COLO668 (cell line): ENCODE data around the gene ZNF853.
A peak's percentile ranks its signal among the peaks of the same experiment; 100 is the strongest.

Experiments
- DNase-seq: peaks from one replicate; lab custom pipeline; 2025; ENCODE audit not compliant: unreplicated experiment; lab: John Stamatoyannopoulos, UW

Gene ZNF853

DNA sequence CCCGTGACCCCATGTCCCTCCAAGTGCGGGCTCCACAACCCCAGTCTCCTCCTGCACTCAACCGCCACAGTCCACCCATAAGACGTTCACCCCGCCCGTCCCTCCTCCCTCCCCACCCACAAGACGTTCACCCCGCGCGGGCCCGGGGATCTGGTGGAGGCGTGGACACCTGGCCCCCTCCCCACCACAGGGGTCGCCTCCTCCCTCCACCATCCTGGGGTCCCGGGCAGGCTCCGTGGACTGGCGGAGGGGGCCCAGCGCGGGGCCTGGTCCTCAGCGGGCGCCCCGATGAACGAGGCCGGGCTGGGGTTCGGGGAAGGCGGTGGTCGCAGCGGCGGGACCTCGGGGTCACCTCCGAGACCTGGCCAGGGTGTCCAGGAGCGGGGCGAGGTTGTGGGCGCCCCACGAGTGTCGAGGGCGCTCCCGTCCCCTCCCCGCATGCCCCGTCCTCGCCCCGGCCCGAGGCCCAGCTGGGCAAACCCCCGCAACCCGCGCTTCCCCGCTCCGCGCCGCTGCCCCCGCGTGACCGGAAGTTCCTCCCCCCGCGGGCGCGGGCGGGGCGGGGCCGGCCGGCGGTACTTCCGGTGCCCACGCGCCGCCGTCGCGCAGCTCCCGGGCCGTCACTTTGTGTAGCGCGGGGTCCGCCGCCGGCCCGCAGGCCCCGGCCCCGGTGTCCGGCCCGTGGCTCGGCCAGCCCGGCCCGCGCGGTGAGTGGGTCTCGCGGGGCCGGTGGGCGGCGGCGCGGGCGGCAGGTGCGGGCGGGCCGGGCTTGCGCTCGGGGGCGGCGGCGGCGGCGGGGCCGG lies 21.5 kb downstream of the ZNF853 start, which contains the start of gene ZNF316:
Gene ZNF316, plus strand, starts transcription at position 578 of the 803 bp plus-strand sequence. CDS start 5,092 bp downstream, outside the sequence.
- DNase-seq = peak; percentile 85

DNA sequence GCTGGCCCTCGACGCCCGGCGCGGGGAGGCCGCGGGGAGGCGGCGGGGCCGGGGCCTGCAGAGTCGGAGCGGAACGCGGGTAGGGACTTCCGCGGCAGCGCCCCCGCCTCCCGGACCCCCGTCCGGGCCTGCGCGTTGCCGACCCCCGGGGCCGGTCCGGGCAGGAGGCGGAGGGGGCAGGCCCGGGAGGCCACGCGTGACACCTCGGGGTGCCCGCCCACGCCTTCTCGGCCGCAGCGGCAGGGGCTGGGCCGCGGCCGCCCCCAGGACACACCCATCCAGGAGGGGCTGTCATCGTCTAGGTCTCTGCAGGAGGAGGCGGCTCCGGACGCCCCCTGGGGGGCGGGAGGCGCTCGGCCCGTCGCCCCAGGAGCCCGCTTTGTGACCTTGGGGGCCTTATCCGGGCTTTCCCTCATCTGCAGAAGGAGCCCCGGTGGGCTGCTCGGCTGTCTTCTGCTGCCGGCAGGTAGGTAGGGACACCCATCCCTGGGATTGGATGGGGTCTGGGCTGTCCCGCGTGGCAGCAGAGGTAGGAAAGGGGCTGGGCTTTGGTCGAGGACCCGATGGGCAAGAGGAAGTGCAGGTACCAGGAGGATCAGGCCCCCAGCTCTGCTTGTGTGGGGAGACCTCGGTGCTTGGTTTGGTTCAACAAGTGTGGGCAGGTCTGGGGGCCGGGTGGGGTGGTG lies 22.3 kb downstream of the ZNF853 start:
- DNase-seq = peak; percentile 64

DNA sequence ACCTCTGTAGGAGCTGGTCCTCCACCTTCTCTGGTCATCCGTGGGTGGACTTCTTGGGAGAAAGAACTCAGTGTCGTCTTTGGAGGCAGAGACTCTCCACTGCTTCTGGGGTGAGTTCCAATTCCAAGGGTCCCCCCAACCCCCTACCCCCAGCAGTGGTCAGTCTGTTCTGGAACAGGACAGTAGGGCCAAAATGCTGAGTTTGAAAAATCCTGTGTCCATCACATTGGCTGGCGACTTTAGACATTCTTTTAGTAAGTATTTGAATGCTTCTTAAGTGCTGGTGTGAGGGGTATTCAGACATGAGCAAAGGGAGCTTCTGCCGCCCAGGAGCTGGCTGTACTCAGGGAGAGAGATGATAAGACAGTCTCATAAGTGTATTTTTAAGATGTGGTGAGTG lies 23.6 kb downstream of the ZNF853 start:
- no peak for DNase-seq

DNA sequence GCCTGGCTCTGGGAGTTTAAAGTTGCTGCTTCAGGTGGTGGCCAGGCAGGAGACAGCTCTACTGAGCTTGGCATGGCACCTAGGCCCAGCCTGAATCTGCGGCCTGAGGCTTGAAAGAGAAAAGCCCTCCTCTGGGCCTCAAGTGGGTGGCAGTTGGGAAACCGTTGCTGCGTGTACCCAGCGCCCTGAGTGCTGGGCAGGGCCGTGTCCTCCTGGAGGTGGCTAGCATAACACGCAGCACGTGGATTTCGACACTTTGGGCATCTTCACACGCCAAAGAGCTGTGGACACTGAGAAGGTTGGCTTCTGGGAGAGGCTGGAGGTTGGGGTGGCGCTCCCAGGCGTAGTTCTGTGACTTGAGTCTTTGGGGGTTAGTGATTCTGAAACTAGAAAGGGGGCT lies 24.2 kb downstream of the ZNF853 start:
- DNase-seq = no peak

DNA sequence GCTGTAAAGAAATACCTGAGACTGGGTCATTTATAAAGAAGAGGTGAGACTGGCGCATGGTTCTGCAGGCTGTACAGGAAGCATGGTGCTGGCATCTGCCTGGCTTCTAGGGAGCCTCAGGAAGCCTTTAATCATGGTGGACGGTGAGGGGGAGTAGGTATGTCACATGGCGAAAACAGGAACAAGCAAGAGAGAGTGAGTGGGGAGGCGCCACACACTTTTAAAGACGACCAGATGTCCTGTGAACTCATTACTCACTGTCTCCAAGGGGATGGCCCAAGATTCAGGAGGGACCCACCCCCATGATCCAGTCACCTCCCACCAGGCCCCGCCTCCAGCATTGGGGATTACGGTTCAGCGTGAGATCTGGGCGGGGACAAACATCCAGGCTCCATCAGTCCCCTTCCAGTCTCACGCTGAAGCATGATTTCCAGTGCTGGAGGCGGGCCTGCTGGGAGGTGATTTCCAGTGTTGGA lies 24.9 kb downstream of the ZNF853 start:
- no peak for DNase-seq

GRCh38 chr7:6641305-6642035 lies 26.1 kb downstream of the ZNF853 start:
- DNase-seq = no peak

GRCh38 chr7:6642239-6642839 lies 26.9 kb downstream of the ZNF853 start:
- no peak for DNase-seq

- DNase-seq = no peak
These were observed 27.6 kb downstream of the ZNF853 start for GRCh38 chr7:6642861-6643640.

GRCh38 chr7:6643915-6644625 lies 28.7 kb downstream of the ZNF853 start:
- DNase-seq = no peak

DNA sequence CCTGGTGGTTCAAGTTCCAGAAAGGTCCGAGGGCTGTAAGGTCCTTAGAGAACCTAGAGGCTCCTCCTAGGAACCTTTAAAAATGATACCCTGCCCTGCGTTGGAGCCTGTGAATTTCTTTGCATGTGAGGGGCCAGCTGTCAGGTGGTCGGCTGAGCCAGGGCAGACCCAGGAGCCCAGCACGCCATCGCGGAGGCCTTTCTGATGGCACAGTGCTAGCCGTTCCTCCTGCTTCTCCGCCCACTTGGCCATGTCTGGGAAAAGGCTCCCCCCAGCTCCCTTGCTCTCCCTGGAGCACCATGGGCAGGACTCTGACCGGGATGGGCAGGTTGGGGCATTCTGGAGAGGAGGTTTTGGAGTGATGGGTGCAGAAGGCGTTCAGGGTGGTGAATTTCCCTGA lies 29.3 kb downstream of the ZNF853 start:
- DNase-seq = no peak

- DNase-seq = no peak
These were observed 31.1 kb downstream of the ZNF853 start for GRCh38 chr7:6646465-6646864.

DNA sequence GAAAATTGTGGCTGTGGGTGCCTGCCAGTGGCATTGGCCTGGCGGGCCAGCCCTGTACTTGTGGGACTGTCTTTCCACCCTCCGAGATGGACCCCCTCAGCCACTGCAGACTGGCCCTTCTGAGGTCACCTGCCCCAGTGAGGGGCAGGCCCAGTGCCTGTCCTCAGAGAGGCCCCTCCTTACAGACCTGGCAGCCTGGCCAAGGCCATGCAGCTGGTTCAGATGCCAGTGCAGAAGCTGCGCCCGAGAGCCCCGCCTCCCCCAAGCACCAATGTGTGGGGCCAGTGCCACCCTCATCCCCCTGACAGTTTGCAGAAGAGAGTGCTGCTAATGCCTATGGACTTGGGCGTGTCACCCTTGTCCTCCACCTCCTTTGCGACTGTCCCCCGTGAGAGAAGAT lies 31.7 kb downstream of the ZNF853 start:
- DNase-seq = no peak

GRCh38 chr7:6647541-6647940 lies 32.1 kb downstream of the ZNF853 start:
- DNase-seq = no peak

- DNase-seq = no peak
These were observed 32.8 kb downstream of the ZNF853 start for GRCh38 chr7:6648066-6648814.

DNA sequence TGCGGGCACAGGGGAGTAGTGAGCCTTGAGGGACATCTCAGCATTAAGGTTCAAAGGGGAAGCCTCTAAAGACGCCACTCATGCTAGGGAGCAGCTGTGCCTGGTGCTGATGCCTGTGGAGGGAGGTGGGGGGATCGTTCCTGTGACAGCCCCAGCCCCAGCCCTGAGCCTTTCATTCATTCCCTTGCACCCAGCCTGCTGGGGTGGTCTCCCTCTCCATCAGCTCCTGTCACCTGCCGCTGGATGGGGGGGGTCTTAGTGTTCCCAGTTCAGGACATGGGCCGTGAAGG lies 33.4 kb downstream of the ZNF853 start:
- DNase-seq = no peak

DNA sequence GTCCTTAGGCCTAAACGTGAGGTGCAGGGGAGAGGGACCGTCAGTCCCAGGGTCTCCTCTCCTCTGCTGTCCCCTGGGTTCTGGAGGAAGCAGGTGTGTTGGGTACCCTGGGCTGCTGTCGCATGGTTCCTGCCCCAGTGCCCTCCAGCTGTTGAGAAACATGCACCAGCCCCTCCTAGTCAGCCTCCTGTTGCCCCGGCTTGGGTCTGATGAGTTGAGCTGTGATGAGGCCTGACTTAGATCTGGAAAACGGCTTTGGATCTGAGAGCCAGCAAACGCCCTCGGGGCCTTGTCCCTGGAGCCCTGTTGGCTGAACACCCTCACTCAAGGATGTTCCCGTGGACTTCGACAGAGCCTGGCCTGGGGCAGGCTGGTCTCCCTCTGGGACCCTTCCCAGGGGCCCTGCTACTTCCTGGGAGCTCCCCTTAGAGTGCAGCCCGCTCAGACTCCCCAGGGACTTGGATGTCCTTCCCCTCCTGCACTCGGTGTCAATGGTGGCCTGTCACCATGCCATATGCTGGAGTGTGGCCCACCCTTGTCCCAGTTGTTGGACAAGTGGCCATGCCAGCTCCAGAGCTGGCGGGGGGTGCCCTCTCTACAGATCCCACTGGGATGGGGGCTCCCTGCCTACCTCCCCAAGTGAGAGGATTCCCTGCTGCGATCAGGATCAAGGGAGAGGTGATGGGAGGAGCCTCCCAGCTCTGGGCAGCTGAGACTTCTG lies 34.0 kb downstream of the ZNF853 start:
- no peak for DNase-seq

GRCh38 chr7:6650086-6650485 lies 34.7 kb downstream of the ZNF853 start:
- no peak for DNase-seq

- DNase-seq = no peak
These were observed 35.2 kb downstream of the ZNF853 start for GRCh38 chr7:6650521-6651011.
